Measurements from ENCODE around the gene DTD1.

DNA sequence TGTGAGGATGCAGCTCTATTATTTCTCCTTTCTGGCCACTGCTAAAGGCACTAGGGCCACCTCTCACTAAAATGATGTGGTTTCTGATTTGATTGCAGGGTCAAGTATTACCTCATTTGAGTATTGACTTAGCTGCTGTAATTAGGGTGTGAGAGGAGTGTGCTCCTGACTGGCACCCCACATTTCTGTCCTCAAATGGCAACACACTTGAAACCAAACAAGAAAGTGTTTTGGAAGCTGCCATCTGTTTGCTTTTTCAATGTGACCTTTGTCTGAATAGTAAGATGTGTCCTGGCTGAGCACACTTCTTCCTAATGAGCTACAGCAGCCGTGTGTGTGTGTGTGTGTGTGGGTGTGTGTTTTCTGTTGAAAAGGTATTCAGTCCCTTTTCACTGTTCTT lies 162.9 kb downstream of the DTD1 start:
- no peak for TF ChIP-seq EZH2phosphoT487 (IDR thresholded peaks at IDR 0.05; ENCODE audit: insufficient read depth, low read depth)
- TF ChIP-seq EZH2 (IDR thresholded peaks at IDR 0.05; ENCODE audit: insufficient read depth, poor library complexity, severe bottlenecking), result no peak
